ENCODE results near the gene TJP1. TPM values are rescaled to one million over a fixed set of nuclear protein-coding genes. Genes with fewer than 3 reads are reported as not detected.

TJP1 gene
- polyA plus RNA-seq, 1 experiment, result 99.6 TPM

DNA sequence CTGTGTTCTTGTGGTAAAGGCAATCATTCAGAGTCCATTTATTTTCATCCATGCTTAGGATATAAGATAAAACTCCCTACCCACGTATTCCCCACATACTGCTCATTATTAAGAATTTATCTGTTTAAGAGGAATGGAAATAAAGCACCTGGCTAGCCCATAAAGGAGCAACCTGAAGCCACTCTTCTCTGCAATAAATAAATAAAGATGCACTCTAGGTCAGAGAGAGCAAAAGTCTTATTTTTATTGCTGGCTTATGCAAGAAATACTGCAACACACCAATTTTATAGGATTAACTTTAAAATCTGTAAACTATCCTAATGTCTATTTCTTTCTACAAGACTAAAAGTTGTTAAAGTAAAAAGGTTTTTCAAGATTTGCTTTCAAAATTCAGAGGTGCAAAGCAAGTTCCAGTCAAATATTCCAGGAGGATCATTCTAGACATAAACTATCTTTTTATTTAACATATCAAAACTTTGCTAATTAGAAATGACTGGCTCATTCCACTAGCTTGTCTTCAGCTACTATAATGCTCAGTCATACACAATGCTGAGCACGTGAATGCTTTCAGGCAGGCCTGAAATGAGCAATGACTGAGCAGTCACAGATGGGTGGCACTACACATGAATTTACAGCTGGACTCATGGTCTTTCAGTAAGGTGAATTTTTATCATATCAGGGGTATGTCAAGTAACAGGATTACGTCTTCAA, 7.1 kb downstream of the TJP1 start:
- ChIA-PET POLR2A (no interaction called here), CTCF (interaction anchor here (1.1 to 2.1 kb wide), 2 partner anchors 110 to 260 kb away, joined by 4 to 10 read pairs; no protein-coding TSS in a partner anchor)
- no peak for TF ChIP-seq CTCF (IDR thresholded peaks at IDR 0.05; ENCODE audit: low read depth, low read length)
- Histone ChIP-seq H3K27me3 (ENCODE audit: control insufficient read depth, insufficient read depth, low read length) (no peaks in the 10 kb centered on the region), H3K4me3 (ENCODE audit: low read depth, low read length) (no peak overlapping the region), H3K9me3 (ENCODE audit: control insufficient read depth, insufficient read depth, low read length) (no peaks in the 10 kb centered on the region), H3K27ac (ENCODE audit: low read depth, low read length) (no peak overlapping the region)
- no peak for DNase-seq (ENCODE audit: low read depth, low spot score)

- no peak for TF ChIP-seq CTCF (IDR thresholded peaks at IDR 0.05; ENCODE audit: low read depth, low read length)
- Histone ChIP-seq H3K9me3 (ENCODE audit: control insufficient read depth, insufficient read depth, low read length) (no peaks in the 10 kb centered on the region), H3K4me3 (ENCODE audit: low read depth, low read length) (no peak overlapping the region), H3K27me3 (ENCODE audit: control insufficient read depth, insufficient read depth, low read length) (no peaks in the 10 kb centered on the region), H3K27ac (ENCODE audit: low read depth, low read length) (no peak overlapping the region)
- no peak for DNase-seq (ENCODE audit: low read depth, low spot score)
- ChIA-PET POLR2A (no interaction called here), CTCF (interaction anchor here (1.3 kb wide), 1 partner anchor 65 kb away, joined by 3 read pairs; no protein-coding TSS in a partner anchor)
Observed at GRCh38 chr15:29813009-29813408, 9.3 kb downstream of the TJP1 start.

- Histone ChIP-seq H3K27ac (ENCODE audit: low read depth, low read length) (no peak overlapping the region), H3K9me3 (ENCODE audit: control insufficient read depth, insufficient read depth, low read length) (no peaks in the 10 kb centered on the region), H3K4me3 (ENCODE audit: low read depth, low read length) (no peak overlapping the region), H3K27me3 (ENCODE audit: control insufficient read depth, insufficient read depth, low read length) (no peaks in the 10 kb centered on the region)
- DNase-seq (ENCODE audit: low read depth, low spot score), result no peak
- ChIA-PET CTCF (interaction anchor here (0.6 to 1.3 kb wide), 2 partner anchors 64 to 112 kb away, joined by 3 read pairs; no protein-coding TSS in a partner anchor), POLR2A (no interaction called here)
- TF ChIP-seq CTCF (IDR thresholded peaks at IDR 0.05; ENCODE audit: low read depth, low read length), result no peak
Observed at GRCh38 chr15:29812384-29812694, 9.9 kb downstream of the TJP1 start.

DNA sequence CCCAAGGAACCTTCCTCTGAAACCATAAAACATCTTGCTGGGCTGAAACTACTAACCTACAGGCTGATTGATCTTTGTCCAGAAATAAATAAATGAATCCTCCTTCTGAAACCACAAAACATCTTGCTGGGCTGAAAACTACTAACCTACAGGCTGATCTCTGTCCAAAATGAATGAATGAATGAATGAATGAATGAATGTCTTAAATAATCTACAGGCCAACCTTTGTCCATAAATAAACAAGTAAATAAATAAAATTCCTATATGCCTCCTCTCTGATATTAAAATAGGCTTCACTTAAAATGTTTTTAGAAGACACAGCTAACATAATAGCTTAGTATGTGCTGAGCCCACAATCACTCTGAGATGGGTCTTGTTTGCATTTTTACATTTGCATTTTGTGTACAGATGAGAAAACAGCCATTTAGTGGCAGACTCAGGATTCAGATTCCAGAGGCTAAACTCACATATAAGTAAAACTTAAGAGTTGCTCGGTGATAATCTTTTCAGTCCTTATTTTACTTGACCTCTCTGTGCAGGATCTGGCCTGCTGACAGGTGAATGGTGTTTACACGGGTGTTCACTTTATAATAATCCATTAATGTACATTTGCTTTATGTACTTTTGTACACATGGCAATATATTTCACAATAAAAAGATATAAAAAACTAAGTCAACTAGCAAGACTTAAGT, 10.4 kb downstream of the TJP1 start:
- H3K9me3 ChIP-seq (ENCODE audit: control insufficient read depth, insufficient read depth, low read length), result no peaks in the 10 kb centered on the region
- no peak overlapping the region for H3K27ac ChIP-seq (ENCODE audit: low read depth, low read length)
- TF ChIP-seq CTCF (IDR thresholded peaks at IDR 0.05; ENCODE audit: low read depth, low read length), result no peak
- DNase-seq (ENCODE audit: low read depth, low spot score), result no peak
- ChIA-PET POLR2A (no interaction called here), CTCF (interaction anchor here (0.6 to 1.3 kb wide), 2 partner anchors 64 to 113 kb away, joined by 3 read pairs; no protein-coding TSS in a partner anchor)
- H3K27me3 ChIP-seq (ENCODE audit: control insufficient read depth, insufficient read depth, low read length), result no peaks in the 10 kb centered on the region
- no peak overlapping the region for H3K4me3 ChIP-seq (ENCODE audit: low read depth, low read length)

GRCh38 chr15:29805708-29806104, 16.6 kb downstream of the TJP1 start:
- CTCF ChIA-PET, result no interaction called here

More at GRCh38 chr15:29805708-29806104, 16.6 kb downstream of the TJP1 start:
- no peaks in the 10 kb centered on the region for H3K27me3 ChIP-seq (ENCODE audit: control insufficient read depth, insufficient read depth, low read length)
- no peak overlapping the region for H3K4me3 ChIP-seq (ENCODE audit: low read depth, low read length)
- no peak overlapping the region for H3K27ac ChIP-seq (ENCODE audit: low read depth, low read length)
- no peak for TF ChIP-seq CTCF (IDR thresholded peaks at IDR 0.05; ENCODE audit: low read depth, low read length)
- DNase-seq (ENCODE audit: low read depth, low spot score), result no peak
- no peaks in the 10 kb centered on the region for H3K9me3 ChIP-seq (ENCODE audit: control insufficient read depth, insufficient read depth, low read length)
- POLR2A ChIA-PET, result no interaction called here
